Peyer's patch (tissue), 4 donors: ENCODE measurements around the gene CFAP126.

Experiments
- POLR2A ChIP-seq, 2 donors: fragments of 450-650 bp; IDR thresholded peaks; one replicate each; pipeline ENCODE4 v1.5.1; 2017; ENCODE audit warnings: antibody characterized with exemption in 2 of 2, mild to moderate bottlenecking in 2 of 2, moderate library complexity in 2 of 2
- TF ChIP-seq, protein P1 (sequence below), 6 experiments: fragments of 450-650 bp in 4 of 6; fragments of 200-600 bp in 2 of 6; sonication (generic) in 1 of 6; IDR thresholded peaks; one replicate each; pipeline ENCODE4 v1.5.1; 2017 to 2019; ENCODE audit warnings: antibody characterized with exemption in 6 of 6, mild to moderate bottlenecking in 3 of 6, moderate library complexity in 1 of 6

DNA sequence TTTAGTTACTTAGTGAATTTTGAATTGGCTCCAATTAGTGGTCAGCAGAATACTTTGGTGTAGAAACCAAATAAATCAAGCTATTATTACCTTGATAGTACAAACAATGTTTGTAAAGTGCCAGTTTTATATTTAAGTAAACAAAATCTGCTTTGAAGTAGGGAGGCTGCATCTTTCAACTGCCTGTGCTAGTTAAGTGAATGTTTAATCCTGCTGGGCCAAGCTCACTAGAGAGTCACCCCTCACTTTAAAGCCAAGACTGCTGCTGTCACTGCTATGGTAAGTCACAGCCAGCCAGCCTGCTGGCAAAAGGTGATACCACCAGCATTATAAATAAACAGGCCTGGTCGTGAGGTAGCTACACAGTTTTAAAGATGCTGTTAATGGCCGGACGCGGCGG lies 10.3 kb upstream of the CFAP126 start:
- no peak for TF ChIP-seq POLR2A (IDR thresholded peaks at IDR 0.05)
- TF ChIP-seq, protein P1, sequence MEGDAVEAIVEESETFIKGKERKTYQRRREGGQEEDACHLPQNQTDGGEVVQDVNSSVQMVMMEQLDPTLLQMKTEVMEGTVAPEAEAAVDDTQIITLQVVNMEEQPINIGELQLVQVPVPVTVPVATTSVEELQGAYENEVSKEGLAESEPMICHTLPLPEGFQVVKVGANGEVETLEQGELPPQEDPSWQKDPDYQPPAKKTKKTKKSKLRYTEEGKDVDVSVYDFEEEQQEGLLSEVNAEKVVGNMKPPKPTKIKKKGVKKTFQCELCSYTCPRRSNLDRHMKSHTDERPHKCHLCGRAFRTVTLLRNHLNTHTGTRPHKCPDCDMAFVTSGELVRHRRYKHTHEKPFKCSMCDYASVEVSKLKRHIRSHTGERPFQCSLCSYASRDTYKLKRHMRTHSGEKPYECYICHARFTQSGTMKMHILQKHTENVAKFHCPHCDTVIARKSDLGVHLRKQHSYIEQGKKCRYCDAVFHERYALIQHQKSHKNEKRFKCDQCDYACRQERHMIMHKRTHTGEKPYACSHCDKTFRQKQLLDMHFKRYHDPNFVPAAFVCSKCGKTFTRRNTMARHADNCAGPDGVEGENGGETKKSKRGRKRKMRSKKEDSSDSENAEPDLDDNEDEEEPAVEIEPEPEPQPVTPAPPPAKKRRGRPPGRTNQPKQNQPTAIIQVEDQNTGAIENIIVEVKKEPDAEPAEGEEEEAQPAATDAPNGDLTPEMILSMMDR (IDR thresholded peaks at IDR 0.05) = no peak
